Ovary (tissue), 3 donors: ENCODE data around the gene MID1.

Experiments used
- CTCF ChIP-seq, 3 donors: fragments of 450-650 bp in 2 of 3; fragments of 200-600 bp in 1 of 3; IDR thresholded peaks; one replicate each; pipeline versions ENCODE4 v1.5.1 to v1.8.0; 2016 to 2022; ENCODE audit warnings: antibody characterized with exemption in 3 of 3, mild to moderate bottlenecking in 1 of 3
- EP300 ChIP-seq: sonication (generic); formaldehyde crosslinking; IDR thresholded peaks from one replicate; pipeline ENCODE4 v1.6.1; 2017; ENCODE audit warnings: antibody characterized with exemption
- POLR2A ChIP-seq: fragments of 450-650 bp; IDR thresholded peaks from one replicate; pipeline ENCODE4 v1.6.1; 2017; ENCODE audit warnings: antibody characterized with exemption, mild to moderate bottlenecking, moderate library complexity
- donor health status: DM: no; HTN: no; CAD: no.

DNA sequence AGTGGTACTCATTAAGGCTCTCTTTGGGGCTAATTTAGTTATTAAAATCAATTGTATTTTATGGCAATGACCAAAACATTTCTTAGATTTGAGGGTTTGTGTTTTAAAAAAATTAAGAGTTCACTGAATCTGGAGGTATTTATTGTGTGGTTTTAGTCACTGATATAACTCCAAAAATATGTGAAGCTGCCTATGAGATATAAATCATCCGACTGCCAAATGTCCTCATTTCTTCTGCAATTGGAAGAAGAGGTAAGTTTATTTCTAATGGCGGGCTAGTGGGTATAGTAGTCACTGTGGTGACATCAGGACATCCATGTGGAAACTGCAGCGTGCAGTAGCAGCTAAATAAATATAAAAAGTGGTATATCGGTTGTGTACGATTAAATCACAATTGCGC, 205.5 kb downstream of the MID1 start:
- TF ChIP-seq CTCF (IDR thresholded peaks at IDR 0.05) (no peak), EP300 (no peak), POLR2A (no peak)
